SKM-1 (cell line): Measurements from ENCODE around the gene ABLIM1.

Experiments used
- DNase-seq: peaks from one replicate; lab custom pipeline; 2025; ENCODE audit not compliant: unreplicated experiment; lab: John Stamatoyannopoulos, UW

The ABLIM1 gene

GRCh38 chr10:114470956-114471905, 186.8 kb downstream of the ABLIM1 start:
- peak; percentile 26 for DNase-seq

- DNase-seq: no peak
Observed at GRCh38 chr10:114470361-114470760, 187.7 kb downstream of the ABLIM1 start.

- DNase-seq: peak; percentile 15
Observed at GRCh38 chr10:114458955-114459354, 199.1 kb downstream of the ABLIM1 start.

- no peak for DNase-seq
Observed at GRCh38 chr10:114458216-114458920, 199.7 kb downstream of the ABLIM1 start.

- DNase-seq: no peak
Observed at GRCh38 chr10:114453576-114453975, 204.5 kb downstream of the ABLIM1 start.

- DNase-seq: no peak
Observed at GRCh38 chr10:114448897-114449296, 209.2 kb downstream of the ABLIM1 start.

GRCh38 chr10:114445332-114445731, 212.7 kb downstream of the ABLIM1 start:
- DNase-seq: no peak

GRCh38 chr10:114444819-114445218, 213.3 kb downstream of the ABLIM1 start:
- DNase-seq: no peak

- no peak for DNase-seq
Observed at GRCh38 chr10:114442091-114442630, 215.9 kb downstream of the ABLIM1 start.

- DNase-seq: no peak
Observed at GRCh38 chr10:114441107-114441506, 217.0 kb downstream of the ABLIM1 start.

- no peak for DNase-seq
Observed at GRCh38 chr10:114437473-114438292, 220.4 kb downstream of the ABLIM1 start.

GRCh38 chr10:114436941-114437340, 221.1 kb downstream of the ABLIM1 start:
- DNase-seq: no peak

GRCh38 chr10:114432566-114433093, 225.4 kb downstream of the ABLIM1 start:
- no peak for DNase-seq

GRCh38 chr10:114431414-114432135, 226.5 kb downstream of the ABLIM1 start:
- DNase-seq: no peak

GRCh38 chr10:114430688-114431413, 227.2 kb downstream of the ABLIM1 start:
- no peak for DNase-seq

GRCh38 chr10:114429581-114430335, 228.3 kb downstream of the ABLIM1 start:
- no peak for DNase-seq

GRCh38 chr10:114427124-114427852, 230.8 kb downstream of the ABLIM1 start:
- no peak for DNase-seq

- DNase-seq: no peak
Observed at GRCh38 chr10:114426476-114426875, 231.6 kb downstream of the ABLIM1 start.
